ENCODE results near the gene C4orf46.
"Not testable (repeated sequence)": the region's sequence is repeated elsewhere in the genome, so short reads cannot be mapped to it uniquely, and the experiment has no call there.

Gene C4orf46

DNA sequence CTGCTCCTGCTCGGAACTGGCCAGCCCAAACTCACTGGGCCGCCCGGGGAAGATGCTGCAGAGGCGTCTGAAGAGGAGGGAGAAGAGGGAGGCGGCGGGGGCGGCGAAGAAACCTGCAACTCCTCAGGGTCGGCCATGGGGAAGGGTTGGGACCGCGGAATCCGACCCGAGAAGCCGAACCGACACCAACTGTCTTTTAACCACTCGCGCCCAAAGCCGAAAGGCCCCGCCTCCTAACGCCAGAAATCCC is at the start of gene C4orf46:
Gene C4orf46 (minus strand): TSS at position 223 of the 250 bp plus-strand sequence. CDS start 86 bp downstream, at position 137.
- peak within 1 kb of the TSS; percentile 98 for H3K27ac Mint-ChIP-seq
- ATAC-seq (replicated peaks) (no peak), DNase-seq (no peak)
- peaks cover 3 to 4% of the 10 kb centered on the region in 2 donors for H3K36me3 Mint-ChIP-seq
- H3K4me3 Mint-ChIP-seq: peak within 1 kb of the TSS; percentile 96
- no peaks in the 10 kb centered on the region for H3K9me3 Mint-ChIP-seq
- peaks cover 7 to 12% of the 10 kb centered on the region in 2 donors for H3K4me1 Mint-ChIP-seq
- H3K27me3 Mint-ChIP-seq: no peaks in the 10 kb centered on the region

- ATAC-seq (replicated peaks): no peak
- H3K27ac Mint-ChIP-seq: no peak overlapping the region
- peaks cover 5 to 9% of the 10 kb centered on the region in 2 donors for H3K4me1 Mint-ChIP-seq
- no peak for DNase-seq
- peaks cover 56 to 70% of the 10 kb centered on the region in 2 donors for H3K36me3 Mint-ChIP-seq
- no peaks in the 10 kb centered on the region for H3K9me3 Mint-ChIP-seq
- H3K27me3 Mint-ChIP-seq: no peaks in the 10 kb centered on the region
- H3K4me3 Mint-ChIP-seq: no peak overlapping the region
These were observed 44.1 kb upstream of the C4orf46 start for GRCh38 chr4:158715802-158716201.

DNA sequence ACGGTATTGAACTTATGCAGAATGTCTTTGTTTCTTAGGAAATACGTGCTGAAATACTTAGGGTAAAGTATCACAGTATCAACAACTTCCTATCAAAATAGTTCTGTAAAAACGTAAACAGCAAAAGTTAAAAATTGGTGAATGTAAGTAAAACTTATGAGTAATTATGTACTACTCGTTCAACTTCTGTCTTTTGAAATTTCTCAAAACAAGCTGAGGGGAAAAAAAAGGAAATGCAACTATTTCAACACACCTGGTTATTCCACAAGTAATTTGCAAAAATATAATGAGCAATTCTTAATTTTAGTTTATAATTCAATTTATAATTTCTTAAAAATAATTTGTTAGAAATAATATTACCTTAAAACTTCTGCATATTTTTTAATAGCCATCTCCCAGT is 43.2 kb upstream of the C4orf46 start:
- DNase-seq: no peak
- ATAC-seq (replicated peaks): no peak
- peaks cover 56 to 75% of the 10 kb centered on the region in 2 donors for H3K36me3 Mint-ChIP-seq
- no peak overlapping the region for H3K27ac Mint-ChIP-seq
- no peaks in the 10 kb centered on the region for H3K9me3 Mint-ChIP-seq
- H3K4me1 Mint-ChIP-seq: peaks cover 5 to 9% of the 10 kb centered on the region in 2 donors
- H3K4me3 Mint-ChIP-seq: no peak overlapping the region
- no peaks in the 10 kb centered on the region for H3K27me3 Mint-ChIP-seq

DNA sequence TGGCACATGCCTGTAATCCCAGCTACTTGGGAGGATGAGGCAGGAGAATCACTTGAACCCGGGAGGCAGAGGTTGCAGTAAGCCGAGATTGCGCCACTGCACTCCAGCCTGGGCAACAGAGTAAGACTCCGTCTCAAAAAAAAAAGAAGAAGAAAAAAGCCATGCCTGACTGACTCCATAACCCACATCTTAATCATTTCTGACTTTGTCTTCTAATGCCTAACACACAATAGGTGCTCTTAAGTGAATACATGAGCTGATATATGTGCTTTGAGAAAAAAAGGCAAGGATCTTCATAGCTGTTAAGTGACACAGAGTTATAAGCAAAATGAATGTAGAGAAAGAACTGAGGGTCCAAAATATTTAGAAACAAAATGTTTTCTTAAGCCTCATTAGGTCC is 40.9 kb upstream of the C4orf46 start:
- not testable (repeated sequence) for H3K27me3 Mint-ChIP-seq, H3K27ac Mint-ChIP-seq, H3K4me1 Mint-ChIP-seq, H3K4me3 Mint-ChIP-seq, H3K9me3 Mint-ChIP-seq, DNase-seq
- ATAC-seq (replicated peaks): peak in 1 of 2 donors; percentile 53
- H3K36me3 Mint-ChIP-seq: peaks cover 39 to 65% of the 10 kb centered on the region in 2 donors

DNA sequence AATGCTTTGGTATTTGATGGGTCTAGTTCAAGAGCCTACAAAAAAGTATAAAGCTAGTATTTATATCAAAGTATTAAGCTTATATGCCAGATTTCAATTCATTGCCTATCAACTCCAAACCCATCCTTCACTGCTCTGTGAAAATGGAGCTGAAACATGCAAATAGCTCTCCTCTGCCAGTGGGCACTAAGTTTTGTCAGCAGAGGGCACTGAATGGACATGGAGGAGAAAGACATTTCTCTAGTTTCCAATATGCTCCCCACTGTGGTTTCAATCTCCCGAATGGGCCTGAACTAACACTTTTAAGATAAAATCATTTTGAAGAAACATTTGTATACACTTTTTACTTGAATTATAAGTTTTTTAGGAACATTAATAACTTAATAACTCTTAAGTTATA is 39.1 kb upstream of the C4orf46 start:
- Mint-ChIP-seq H3K27me3 (no peaks in the 10 kb centered on the region), H3K4me1 (peaks cover 0 to 2% of the 10 kb centered on the region in 2 donors), H3K4me3 (no peak overlapping the region), H3K9me3 (no peaks in the 10 kb centered on the region), H3K36me3 (peaks cover 40 to 64% of the 10 kb centered on the region in 2 donors), H3K27ac (no peak overlapping the region)
- DNase-seq: no peak
- no peak for ATAC-seq (replicated peaks)

GRCh38 chr4:158704274-158704673 is 32.6 kb upstream of the C4orf46 start:
- H3K9me3 Mint-ChIP-seq: no peaks in the 10 kb centered on the region
- H3K27me3 Mint-ChIP-seq: no peaks in the 10 kb centered on the region
- no peak for DNase-seq
- H3K4me3 Mint-ChIP-seq: no peak overlapping the region
- H3K4me1 Mint-ChIP-seq: no peaks in the 10 kb centered on the region
- H3K27ac Mint-ChIP-seq: no peak overlapping the region
- ATAC-seq (replicated peaks): no peak
- peaks cover 29 to 42% of the 10 kb centered on the region in 2 donors for H3K36me3 Mint-ChIP-seq

GRCh38 chr4:158688813-158689212 is 17.1 kb upstream of the C4orf46 start:
- DNase-seq (no peak), ATAC-seq (replicated peaks) (no peak)
- Mint-ChIP-seq H3K36me3 (peaks cover 18 to 34% of the 10 kb centered on the region in 2 donors), H3K27ac (no peak overlapping the region), H3K4me1 (no peaks in the 10 kb centered on the region), H3K27me3 (no peaks in the 10 kb centered on the region), H3K9me3 (no peaks in the 10 kb centered on the region), H3K4me3 (no peak overlapping the region)

DNA sequence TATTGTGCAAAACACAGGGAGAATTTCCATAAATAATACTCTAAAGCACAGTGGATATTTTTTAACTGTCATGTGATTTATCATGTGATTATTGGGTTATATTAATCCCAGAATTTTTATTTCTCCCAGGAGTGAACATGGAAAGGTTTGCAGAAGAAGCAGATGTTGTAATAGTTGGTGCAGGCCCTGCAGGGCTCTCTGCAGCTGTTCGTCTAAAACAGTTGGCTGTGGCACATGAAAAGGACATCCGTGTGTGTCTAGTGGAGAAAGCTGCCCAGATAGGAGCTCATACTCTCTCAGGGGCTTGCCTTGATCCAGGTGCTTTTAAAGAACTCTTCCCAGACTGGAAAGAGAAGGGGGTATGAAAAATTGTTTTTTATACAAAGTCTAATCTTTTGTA is 10.4 kb upstream of the C4orf46 start:
- H3K36me3 Mint-ChIP-seq: peaks cover 10 to 19% of the 10 kb centered on the region in 2 donors
- no peaks in the 10 kb centered on the region for H3K4me1 Mint-ChIP-seq
- no peak for ATAC-seq (replicated peaks)
- H3K27ac Mint-ChIP-seq: no peak overlapping the region
- no peak for DNase-seq
- no peaks in the 10 kb centered on the region for H3K27me3 Mint-ChIP-seq
- H3K9me3 Mint-ChIP-seq: no peaks in the 10 kb centered on the region
- no peak overlapping the region for H3K4me3 Mint-ChIP-seq

DNA sequence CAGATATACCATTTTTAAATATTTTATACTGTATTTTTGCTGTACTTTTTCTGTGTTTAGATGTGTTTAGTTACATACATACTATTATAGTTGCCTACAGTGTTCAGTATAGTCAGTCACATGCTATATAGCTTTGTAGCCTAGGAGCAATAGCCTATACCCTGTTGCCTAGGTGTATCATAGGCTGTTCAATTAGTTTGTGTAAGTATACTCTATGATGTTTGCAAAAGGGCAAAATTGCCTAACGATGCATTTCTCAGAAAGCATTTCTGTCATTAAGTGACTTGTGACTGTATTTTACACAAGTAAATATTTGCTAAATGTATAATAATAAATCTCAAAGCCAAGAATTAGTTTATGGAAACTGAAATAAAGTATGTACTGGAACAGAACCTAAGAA is 9.9 kb upstream of the C4orf46 start:
- ATAC-seq (replicated peaks): no peak
- no peaks in the 10 kb centered on the region for H3K9me3 Mint-ChIP-seq

GRCh38 chr4:158678767-158679166 is 7.1 kb upstream of the C4orf46 start:
- Mint-ChIP-seq H3K36me3 (peaks cover 2 to 4% of the 10 kb centered on the region in 2 donors), H3K27ac (no peak overlapping the region), H3K9me3 (no peaks in the 10 kb centered on the region), H3K4me3 (no peak overlapping the region), H3K27me3 (no peaks in the 10 kb centered on the region), H3K4me1 (no peaks in the 10 kb centered on the region)
- ATAC-seq (replicated peaks) (no peak), DNase-seq (no peak)

More for the DNA sequence above, 9.9 kb upstream of the C4orf46 start:
- H3K36me3 Mint-ChIP-seq: peaks cover 10 to 15% of the 10 kb centered on the region in 2 donors
- no peaks in the 10 kb centered on the region for H3K4me1 Mint-ChIP-seq
- H3K27me3 Mint-ChIP-seq: no peaks in the 10 kb centered on the region
- H3K4me3 Mint-ChIP-seq: no peak overlapping the region
- no peak for DNase-seq
- H3K27ac Mint-ChIP-seq: no peak overlapping the region

DNA sequence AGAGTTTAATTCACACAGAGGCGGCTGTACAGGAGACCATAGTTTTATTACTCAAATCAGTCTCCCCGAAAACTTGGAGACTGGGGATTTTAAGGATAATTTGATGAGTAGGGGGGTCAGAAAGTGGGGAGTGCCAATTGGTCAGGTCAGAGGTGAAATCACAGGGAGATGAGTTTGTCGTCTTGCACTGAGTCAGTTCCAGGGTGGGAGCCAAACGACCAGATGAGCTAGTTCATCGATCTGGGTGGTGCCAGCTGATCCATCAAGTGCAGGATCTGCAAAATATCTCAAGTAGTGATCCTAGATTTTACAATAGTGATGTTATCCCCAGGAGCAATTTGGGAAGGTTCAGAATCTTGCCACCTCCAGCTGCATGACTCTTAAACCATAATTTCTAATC is 4.4 kb upstream of the C4orf46 start:
- H3K9me3 Mint-ChIP-seq: no peaks in the 10 kb centered on the region

GRCh38 chr4:158673633-158674032 is 1.9 kb upstream of the C4orf46 start:
- Mint-ChIP-seq H3K27me3 (no peaks in the 10 kb centered on the region), H3K27ac (no peak overlapping the region), H3K4me1 (peaks cover 7 to 10% of the 10 kb centered on the region in 2 donors), H3K36me3 (peaks cover 0 to 2% of the 10 kb centered on the region in 2 donors), H3K9me3 (no peaks in the 10 kb centered on the region), H3K4me3 (no peak overlapping the region)
- DNase-seq (no peak), ATAC-seq (replicated peaks) (no peak)

More for the DNA sequence above, 4.4 kb upstream of the C4orf46 start:
- Mint-ChIP-seq H3K27me3 (no peaks in the 10 kb centered on the region), H3K27ac (no peak overlapping the region), H3K4me1 (peaks cover under 1 to 3% of the 10 kb centered on the region in 2 donors), H3K36me3 (peaks cover 0 to 4% of the 10 kb centered on the region in 2 donors), H3K4me3 (no peak overlapping the region)
- ATAC-seq (replicated peaks) (no peak), DNase-seq (no peak)

GRCh38 chr4:158671915-158672806 is 474 bp upstream of the C4orf46 start, which contains the start of gene ETFDH:
Gene ETFDH (plus strand): TSS chr4:158672296. CDS start chr4:158672457, 161 bp downstream.
- H3K27ac Mint-ChIP-seq: peak within 1 kb of the TSS; percentile 98
- H3K4me1 Mint-ChIP-seq: peaks cover 7 to 12% of the 10 kb centered on the region in 2 donors
- DNase-seq (peak; percentile 99), ATAC-seq (replicated peaks) (peak; percentile 89 to 90)
- no peaks in the 10 kb centered on the region for H3K9me3 Mint-ChIP-seq
- H3K4me3 Mint-ChIP-seq: peak within 1 kb of the TSS; percentile 96
- H3K27me3 Mint-ChIP-seq: no peaks in the 10 kb centered on the region
- peaks cover 3 to 4% of the 10 kb centered on the region in 2 donors for H3K36me3 Mint-ChIP-seq

GRCh38 chr4:158670975-158671664 is 567 bp downstream of the C4orf46 start:
- Mint-ChIP-seq H3K27ac (peak overlapping the region; percentile 98), H3K4me1 (peaks cover 7 to 12% of the 10 kb centered on the region in 2 donors), H3K27me3 (no peaks in the 10 kb centered on the region), H3K36me3 (peaks cover 4 to 7% of the 10 kb centered on the region in 2 donors), H3K4me3 (peak overlapping the region; percentile 96), H3K9me3 (no peaks in the 10 kb centered on the region)
- peak; percentile 31 to 40 for ATAC-seq (replicated peaks)
- DNase-seq: peak; percentile 60

GRCh38 chr4:158669310-158669709 is 2.4 kb downstream of the C4orf46 start:
- H3K36me3 Mint-ChIP-seq: peaks cover 4 to 10% of the 10 kb centered on the region in 2 donors
- no peak for DNase-seq
- no peak overlapping the region for H3K27ac Mint-ChIP-seq
- no peak for ATAC-seq (replicated peaks)
- H3K4me3 Mint-ChIP-seq: no peak overlapping the region
- no peaks in the 10 kb centered on the region for H3K27me3 Mint-ChIP-seq
- H3K9me3 Mint-ChIP-seq: no peaks in the 10 kb centered on the region
- H3K4me1 Mint-ChIP-seq: peaks cover 7 to 12% of the 10 kb centered on the region in 2 donors

All from stimulated activated naive B cell treated with anti-CD40 and anti-IgM and Interleukin-4, amounts not matched to agents 10 μg/mL and 1 μg/mL and 100 μg/mL, for 72 hours (primary cell).